Measurements from ENCODE around the gene ZNF423. TPM values are rescaled to one million over a fixed set of nuclear protein-coding genes. Genes with fewer than 3 reads are reported as not detected.

The ZNF423 gene
- total RNA-seq, 1 experiment from 2014 or later, result not detected

DNA sequence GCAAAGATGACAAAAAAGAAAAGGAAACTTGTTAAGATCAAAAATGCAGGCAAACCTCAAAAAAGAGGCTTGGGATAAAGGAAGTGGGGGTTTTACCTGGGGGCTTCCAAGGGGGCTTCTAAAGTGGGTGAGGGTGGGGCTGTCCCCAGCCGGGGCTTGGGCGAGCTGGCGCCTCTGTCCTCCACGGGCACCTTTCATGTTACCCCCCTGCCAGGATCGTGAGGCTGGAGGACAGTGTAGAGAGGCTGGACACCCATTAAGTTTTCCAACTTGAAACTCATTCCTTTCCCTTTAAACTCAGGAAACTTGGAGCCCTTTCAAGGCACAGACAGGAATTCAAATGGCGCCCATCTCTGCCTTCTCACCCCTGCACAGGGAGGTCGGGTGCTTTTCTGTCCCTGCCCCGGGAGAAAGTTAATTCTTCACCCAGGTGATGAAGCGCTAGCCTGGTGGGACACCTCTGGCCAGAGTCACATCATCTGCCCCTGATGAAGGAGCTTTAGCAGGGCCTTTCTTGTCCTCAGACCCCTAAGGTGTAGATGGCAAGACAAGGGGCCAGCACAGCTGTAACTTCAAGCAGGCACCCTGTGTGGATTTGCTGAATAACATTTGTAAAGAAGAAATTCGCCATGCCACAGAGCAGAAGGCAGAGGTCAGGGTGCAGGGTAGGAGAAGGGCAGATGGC lies 395.0 kb downstream of the ZNF423 start:
- no peak for DNase-seq (ENCODE audit: low read depth)

DNA sequence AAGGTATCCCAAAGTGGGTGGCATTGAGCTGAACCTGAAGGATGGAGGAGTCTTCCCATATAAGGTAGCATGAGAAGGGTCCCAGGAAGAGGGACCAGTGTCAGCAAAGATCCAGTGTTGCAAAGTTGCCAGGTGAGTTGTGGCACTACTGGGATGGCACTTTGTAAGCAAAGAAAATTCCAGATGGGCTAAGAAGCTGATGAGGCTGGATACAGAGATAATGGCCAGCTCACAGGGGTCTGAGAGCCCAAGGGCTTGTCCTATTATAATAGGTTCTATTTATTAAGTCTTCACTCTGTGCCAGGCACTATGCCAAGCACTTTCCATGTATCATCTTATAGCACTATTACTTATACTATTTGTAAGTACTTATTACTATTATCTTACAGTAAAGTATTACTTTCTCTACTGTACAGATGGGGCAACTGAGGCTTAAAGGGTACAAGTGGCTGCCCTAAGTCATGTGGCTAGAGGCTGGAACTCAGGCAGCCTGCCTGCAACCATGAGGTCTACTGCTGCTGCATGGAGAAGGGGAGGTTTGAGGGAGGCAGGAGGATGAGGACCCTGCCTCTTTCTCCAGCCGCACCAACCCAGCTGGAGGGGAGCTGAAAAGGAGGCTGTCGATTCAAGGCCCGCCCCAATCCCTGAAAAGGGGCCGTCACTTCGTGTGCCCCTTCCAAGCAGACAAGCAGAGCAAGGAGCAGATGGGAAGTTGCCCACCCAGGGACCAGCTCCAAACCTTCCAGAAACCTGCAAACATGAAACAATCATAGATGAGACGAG lies 395.8 kb downstream of the ZNF423 start:
- no peak for DNase-seq (ENCODE audit: low read depth)

GRCh38 chr16:49458656-49459445 lies 397.1 kb downstream of the ZNF423 start:
- DNase-seq (ENCODE audit: low read depth), result no peak

GRCh38 chr16:49458243-49458642 lies 397.7 kb downstream of the ZNF423 start:
- DNase-seq (ENCODE audit: low read depth), result no peak

DNA sequence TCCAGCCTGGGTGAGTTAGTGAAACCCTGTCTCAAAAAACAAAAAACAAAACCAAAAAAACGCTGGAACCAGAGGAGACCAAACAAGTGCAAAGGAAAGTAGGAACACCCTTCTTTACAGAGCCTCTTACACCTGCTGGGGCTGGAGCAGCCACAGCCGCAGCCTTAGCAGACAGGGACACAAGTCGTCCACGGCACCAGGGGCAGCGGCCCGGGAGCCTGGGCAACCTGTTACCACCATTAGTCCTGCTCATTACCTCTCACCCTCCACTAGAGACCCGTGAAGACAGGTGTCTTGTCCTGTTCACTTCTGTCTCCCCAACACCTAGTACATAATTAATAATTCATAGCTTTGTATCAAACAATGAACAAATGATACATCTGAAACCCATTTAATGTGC lies 398.7 kb downstream of the ZNF423 start:
- DNase-seq (ENCODE audit: low read depth), result no peak

GRCh38 chr16:49456763-49457162 lies 399.1 kb downstream of the ZNF423 start:
- DNase-seq (ENCODE audit: low read depth), result no peak

- DNase-seq (ENCODE audit: low read depth), result no peak
Measured at GRCh38 chr16:49455991-49456745, 399.7 kb downstream of the ZNF423 start.

DNA sequence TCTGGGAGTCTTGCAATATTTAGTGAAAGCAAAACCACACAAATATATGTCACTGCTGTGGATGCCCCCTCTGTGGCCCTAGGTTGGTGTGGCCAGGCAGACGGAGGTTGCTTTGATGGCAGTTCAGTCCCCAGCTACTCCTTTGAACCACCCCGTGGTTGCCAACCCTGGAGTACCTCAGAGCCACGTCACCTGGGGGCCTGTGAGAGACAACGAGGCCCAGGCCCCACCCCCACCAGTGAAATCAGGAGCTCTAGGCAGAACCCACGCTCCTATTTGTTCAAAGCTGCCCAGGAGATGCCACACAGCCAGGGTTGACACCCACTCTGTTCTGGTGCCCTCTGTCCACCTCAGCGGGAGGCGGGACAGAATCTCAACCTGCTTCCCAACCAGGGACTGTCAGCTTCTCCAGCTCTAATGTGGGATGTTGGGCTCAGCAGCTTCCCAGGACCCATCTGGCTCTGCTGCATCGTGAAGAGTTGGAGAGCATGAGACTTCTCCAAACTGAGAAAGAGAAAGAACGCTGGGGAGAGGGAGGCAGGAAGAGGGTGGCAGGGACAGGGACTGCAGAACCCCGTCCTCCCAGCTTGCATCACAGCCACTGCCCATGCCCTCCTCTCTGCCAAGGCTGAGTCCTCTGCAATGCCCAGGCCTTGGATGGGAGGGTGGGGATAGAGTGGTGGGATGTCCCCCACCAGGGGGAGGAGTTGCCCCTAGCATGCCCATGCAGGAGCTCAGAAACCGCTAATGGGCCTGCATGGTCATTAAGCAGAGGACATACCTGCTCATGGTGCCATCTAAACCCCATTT lies 400.5 kb downstream of the ZNF423 start:
- DNase-seq (ENCODE audit: low read depth), result no peak

DNA sequence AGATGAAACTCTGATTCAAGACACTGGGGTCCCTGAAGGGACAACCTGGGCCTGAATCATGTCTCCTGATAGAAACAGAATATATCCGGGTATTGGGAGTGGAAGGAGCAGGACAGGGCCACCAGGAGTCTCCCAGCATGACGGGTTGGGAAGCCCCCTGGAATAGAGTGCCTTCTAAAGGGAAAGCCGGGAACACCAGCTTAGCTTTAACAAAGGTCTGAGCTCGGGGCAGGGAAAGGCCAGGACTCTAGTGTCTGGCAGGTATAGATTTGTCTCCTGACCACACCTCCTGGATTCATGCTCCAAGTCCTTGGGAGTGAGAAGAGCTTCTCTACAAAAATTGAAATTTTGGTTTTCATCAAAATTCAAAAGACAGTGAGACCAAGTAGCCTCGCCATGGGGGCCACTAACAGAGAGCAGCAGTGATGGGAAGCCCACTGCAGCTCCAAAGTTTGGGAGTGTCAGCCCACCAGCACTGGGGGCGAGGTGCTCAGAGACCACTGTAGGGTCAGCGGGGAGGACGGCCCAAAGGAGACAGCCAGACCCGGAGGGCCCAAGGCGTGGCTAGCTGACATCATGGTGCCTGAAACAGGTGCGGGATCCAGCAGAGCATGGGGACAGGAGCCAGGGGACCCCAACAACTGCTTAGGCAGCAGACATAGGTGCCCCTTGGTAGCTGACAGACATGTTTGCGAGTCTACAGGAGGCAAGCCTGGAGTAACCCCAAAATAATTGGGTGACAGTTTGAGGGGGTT lies 401.3 kb downstream of the ZNF423 start:
- no peak for DNase-seq (ENCODE audit: low read depth)

GRCh38 chr16:49453983-49454382 lies 401.9 kb downstream of the ZNF423 start:
- DNase-seq (ENCODE audit: low read depth), result no peak

GRCh38 chr16:49453021-49453420 lies 402.9 kb downstream of the ZNF423 start:
- no peak for DNase-seq (ENCODE audit: low read depth)

DNA sequence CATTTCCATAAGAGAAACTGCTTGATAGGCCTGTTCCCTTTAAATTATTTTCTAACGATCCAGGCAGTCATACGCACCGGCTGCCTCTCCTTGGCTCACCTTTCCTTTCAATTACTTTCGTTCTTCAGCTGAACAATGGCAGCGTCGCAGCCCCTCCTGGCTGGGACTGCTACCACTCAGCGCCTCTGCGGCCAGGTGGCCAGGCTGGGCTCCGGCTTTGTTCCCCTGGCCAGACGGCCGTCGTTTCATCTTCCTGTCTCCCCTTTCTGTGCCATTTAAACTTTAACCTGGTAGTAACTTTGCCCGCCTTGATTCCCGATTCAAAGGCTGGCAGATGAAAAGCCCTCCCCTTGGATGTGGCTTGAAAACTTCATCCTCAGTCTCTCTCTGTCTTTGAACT lies 403.3 kb downstream of the ZNF423 start:
- DNase-seq (ENCODE audit: low read depth), result no peak

GRCh38 chr16:49452108-49452507 lies 403.8 kb downstream of the ZNF423 start:
- DNase-seq (ENCODE audit: low read depth), result no peak

GRCh38 chr16:49446805-49447204 lies 409.1 kb downstream of the ZNF423 start:
- DNase-seq (ENCODE audit: low read depth), result no peak

DNA sequence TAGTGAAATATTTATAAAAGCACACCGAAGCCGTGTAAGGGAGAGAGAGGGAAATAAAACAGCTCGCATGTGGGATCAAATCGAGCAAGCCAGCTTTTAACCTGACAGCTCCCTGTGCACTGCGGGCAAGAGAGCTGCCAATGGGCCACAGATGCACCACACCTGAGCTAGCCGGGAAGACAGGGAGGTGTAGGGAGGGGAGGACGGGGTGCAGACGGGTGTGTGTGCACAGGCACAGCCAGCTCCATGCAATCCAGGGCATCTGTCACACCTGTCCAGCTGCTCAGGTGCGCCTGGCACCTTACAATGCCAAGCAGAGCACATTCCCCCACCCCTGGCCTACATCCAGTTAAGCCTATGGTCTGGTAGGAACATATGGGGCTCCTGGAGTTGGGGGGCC lies 412.3 kb downstream of the ZNF423 start:
- no peak for DNase-seq (ENCODE audit: low read depth)

DNA sequence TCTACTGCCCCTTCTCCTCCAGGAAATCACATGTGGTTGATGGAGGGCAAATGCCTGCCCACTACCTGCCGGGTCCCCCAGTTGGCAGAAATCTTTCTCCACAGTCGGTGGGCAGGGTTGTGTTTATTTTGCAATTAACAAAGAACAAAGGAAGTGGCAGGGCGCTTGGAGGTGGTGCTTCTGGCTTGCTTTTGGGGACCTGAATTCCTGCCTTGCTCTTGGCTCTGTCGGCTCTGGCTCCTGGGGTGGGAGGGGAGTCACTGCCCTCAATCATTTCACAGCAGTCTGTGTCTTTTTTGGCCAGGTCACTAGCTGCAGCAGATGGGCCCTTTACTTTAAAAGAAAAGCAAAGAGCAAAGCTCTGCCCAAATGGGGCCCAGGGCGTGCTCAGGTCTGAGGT lies 413.1 kb downstream of the ZNF423 start:
- DNase-seq (ENCODE audit: low read depth), result no peak

GRCh38 chr16:49441366-49441780 lies 414.5 kb downstream of the ZNF423 start:
- DNase-seq (ENCODE audit: low read depth), result no peak

DNA sequence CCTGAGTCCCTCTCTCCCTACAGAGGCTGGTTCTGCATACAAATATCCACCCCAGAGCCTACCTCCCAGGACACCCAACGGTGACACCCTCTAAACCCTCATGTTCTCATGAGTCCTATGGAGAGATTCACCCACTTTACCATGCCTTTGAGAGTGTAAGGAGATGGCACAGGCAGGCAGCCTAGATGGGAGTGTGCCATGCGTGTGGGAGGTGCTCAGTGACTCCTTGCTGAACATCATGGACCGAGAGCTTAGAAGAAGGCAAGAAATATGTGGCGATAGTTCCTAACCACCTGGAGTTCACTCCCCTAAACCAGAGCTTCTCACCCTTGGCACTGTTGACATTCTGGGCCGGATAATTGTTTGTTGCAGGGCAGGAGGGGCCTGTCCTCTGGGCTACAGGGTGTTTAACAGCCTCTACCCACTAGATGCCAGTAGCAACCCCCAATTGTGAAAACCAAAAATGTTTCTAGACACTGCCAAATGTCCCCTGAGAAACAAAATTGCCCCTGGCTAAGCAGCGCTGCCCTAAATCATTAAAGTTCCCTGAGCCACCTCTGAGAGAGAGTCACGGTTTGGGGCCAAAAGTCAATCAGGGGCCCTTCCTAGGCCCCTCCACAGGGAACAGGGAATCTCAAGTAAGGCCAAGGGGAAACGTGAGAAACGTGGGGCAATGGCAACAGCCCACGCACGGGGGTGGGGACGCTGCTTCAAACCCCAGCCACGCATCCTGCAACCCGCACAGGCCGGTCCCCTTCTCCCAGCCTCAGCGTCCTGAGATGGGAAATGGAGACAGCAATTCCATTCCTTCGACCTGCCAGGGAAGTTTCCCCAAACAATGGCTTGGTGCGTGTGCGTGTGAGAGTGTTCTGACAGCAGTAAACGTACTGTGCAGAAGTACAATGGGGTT lies 415.5 kb downstream of the ZNF423 start:
- no peak for DNase-seq (ENCODE audit: low read depth)

- no peak for DNase-seq (ENCODE audit: low read depth)
Measured at GRCh38 chr16:49439676-49440075, 416.2 kb downstream of the ZNF423 start.
